Naive thymus-derived CD4-positive, alpha-beta T cell (primary cell): ENCODE data around the gene PVRIG. TPM values are rescaled to one million over a fixed set of nuclear protein-coding genes. Genes with fewer than 3 reads are reported as not detected.
"Not testable (repeated sequence)": the region's sequence is repeated elsewhere in the genome, so short reads cannot be mapped to it uniquely, and the experiment has no call there.

Source experiments
- ATAC-seq: fragments of 150-1000 bp; cut with Tn5 transposase; 2 replicates; pipeline ENCODE4 v1.10.0; 2021; ENCODE audit warnings: mild to moderate bottlenecking, moderate library complexity
- CTCF ChIA-PET: fragments of 350-600 bp; sonication (Branson Sonifier 250); formaldehyde crosslinking; loops from one replicate; lab custom pipeline; 2021; ENCODE audit warnings: antibody characterized with exemption; lab: Charles Lee
- POLR2A ChIA-PET: fragments of 350-600 bp; sonication (Branson Sonifier 250); formaldehyde crosslinking; loops from one replicate; lab custom pipeline; 2021; ENCODE audit warnings: antibody characterized with exemption, inconsistent platforms; lab: Charles Lee
- DNase-seq, 9 donors: peaks; one replicate each; pipeline versions ENCODE4 v3.0.0 to v3.0.0-alpha.2; 2020 to 2022; ENCODE audit warnings: mixed read lengths in 1 of 9
- H3K27ac ChIP-seq: one replicate; pipeline ENCODE4 v1.7.0; 2013; ENCODE audit warnings: mild to moderate bottlenecking, low read depth, low read length, moderate library complexity
- H3K27me3 ChIP-seq, 2 donors: one replicate each; pipeline ENCODE4 v1.7.0; 2013; ENCODE audit warnings: low read length in 2 of 2, mild to moderate bottlenecking in 2 of 2, moderate library complexity in 2 of 2; ENCODE audit not compliant: control insufficient read depth in 2 of 2, insufficient read depth in 2 of 2
- H3K36me3 ChIP-seq, 3 experiments: 1 replicate in 2 of 3; 2 replicates in 1 of 3; pipeline ENCODE4 v1.7.0; 2013; ENCODE audit warnings: low read length in 3 of 3, mild to moderate bottlenecking in 3 of 3, moderate library complexity in 1 of 3; ENCODE audit not compliant: insufficient read depth in 3 of 3, control insufficient read depth in 2 of 3
- H3K4me1 ChIP-seq, 2 donors: one replicate each; pipeline ENCODE4 v1.7.0; 2013; ENCODE audit warnings: low read length in 2 of 2, mild to moderate bottlenecking in 2 of 2, moderate library complexity in 1 of 2; ENCODE audit not compliant: control insufficient read depth in 2 of 2, insufficient read depth in 2 of 2
- H3K4me3 ChIP-seq: 2 replicates; pipeline ENCODE4 v1.7.0; 2013; ENCODE audit warnings: mild to moderate bottlenecking, low read length
- H3K9me3 ChIP-seq, 3 experiments: 1 replicate in 2 of 3; 2 replicates in 1 of 3; pipeline ENCODE4 v1.7.0; 2013; ENCODE audit warnings: low read length in 3 of 3; ENCODE audit not compliant: control insufficient read depth in 2 of 3
- H3K27ac Mint-ChIP-seq, 9 donors: one replicate each; pipeline ENCODE4 v1.8.0; 2020 to 2022; ENCODE audit warnings: mixed read lengths in 9 of 9, mild to moderate bottlenecking in 8 of 9, moderate library complexity in 5 of 9, inconsistent platforms in 2 of 9
- H3K27me3 Mint-ChIP-seq, 5 donors: one replicate each; pipeline ENCODE4 v1.8.0; 2021 to 2022; ENCODE audit warnings: mixed read lengths in 5 of 5, mild to moderate bottlenecking in 1 of 5
- H3K36me3 Mint-ChIP-seq, 5 donors: one replicate each; pipeline ENCODE4 v1.8.0; 2020 to 2022; ENCODE audit warnings: mixed read lengths in 5 of 5, mild to moderate bottlenecking in 3 of 5, inconsistent platforms in 1 of 5
- H3K4me1 Mint-ChIP-seq, 7 donors: one replicate each; pipeline ENCODE4 v1.8.0; 2020 to 2022; ENCODE audit warnings: mixed read lengths in 7 of 7, mild to moderate bottlenecking in 3 of 7, inconsistent platforms in 1 of 7
- H3K4me3 Mint-ChIP-seq, 10 donors: one replicate each; pipeline ENCODE4 v1.8.0; 2020 to 2022; ENCODE audit warnings: mild to moderate bottlenecking in 10 of 10, mixed read lengths in 10 of 10, moderate library complexity in 6 of 10, inconsistent platforms in 2 of 10
- H3K9me3 Mint-ChIP-seq, 11 donors: one replicate each; pipeline ENCODE4 v1.8.0; 2020 to 2022; ENCODE audit warnings: mixed read lengths in 11 of 11, mild to moderate bottlenecking in 4 of 11, inconsistent platforms in 1 of 11, moderate library complexity in 1 of 11
- intact Hi-C, 2 donors: fragments of 100-400 bp; cut with micrococcal nuclease; formaldehyde crosslinking; loops; one replicate each; pipeline ENCODE4 v1.15.1; 2023
- polyA plus RNA-seq, 2 donors: library from polyadenylated mRNA; unstranded; fragments of 300-500 nt; fragmentation: Illumina TruSeq; gene quantifications; one replicate each; pipeline ENCODE4 v1.2.3, GENCODE V29; 2021
- total RNA-seq, 6 experiments: library from RNA in 5 of 6; stranded (reverse) in 5 of 6; gene quantifications; 1 replicate in 5 of 6; 2 replicates in 1 of 6; pipeline ENCODE4 v1.2.3 and lab custom pipeline; 2021 to 2026

Gene PVRIG
- total and polyA plus RNA-seq, 7 experiments from 2014 or later: 32.1 to 88.7 (median 69.5) TPM

DNA sequence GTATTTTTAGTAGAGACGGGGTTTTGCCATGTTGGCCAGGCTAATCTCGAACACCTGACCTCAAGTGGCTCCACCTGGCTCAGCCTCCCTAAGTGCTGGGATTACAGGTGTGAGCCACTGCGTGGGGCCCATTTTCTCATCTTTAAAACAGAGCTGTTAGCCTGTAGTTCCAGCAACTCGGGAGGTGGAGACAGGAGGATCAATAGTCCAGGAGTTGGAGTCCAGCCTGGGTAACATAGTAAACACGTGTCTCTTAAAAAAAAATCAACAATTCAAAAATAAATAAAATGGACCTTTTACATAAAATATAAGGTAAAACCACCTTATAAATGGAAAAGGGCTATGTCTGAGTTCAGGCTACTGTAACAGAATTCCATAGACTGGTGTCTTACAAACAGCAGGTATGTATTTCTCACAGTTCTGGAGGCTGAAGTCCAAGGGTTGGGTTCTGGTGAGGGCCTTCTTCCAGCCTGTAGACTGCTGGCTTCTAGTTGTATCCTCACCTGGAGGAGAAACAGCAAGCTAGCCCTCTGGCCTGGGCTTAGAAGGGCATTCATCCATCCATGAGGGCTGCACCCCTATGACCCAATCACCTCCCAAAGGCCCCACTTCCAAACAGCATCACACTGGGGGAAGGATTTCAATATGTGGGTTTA lies 7.0 kb upstream of the PVRIG start:
- intact Hi-C loops: loop anchor here (5.0 to 10.0 kb wide), 2 partner anchors 35 to 298 kb away; partner anchors contain the start of genes GPC2 (in 2 of the 2), STAG3 (in 2 of the 2) and TRIM4 (in 1 of the 2)
- no peak overlapping the region for H3K4me3 Mint-ChIP-seq

DNA sequence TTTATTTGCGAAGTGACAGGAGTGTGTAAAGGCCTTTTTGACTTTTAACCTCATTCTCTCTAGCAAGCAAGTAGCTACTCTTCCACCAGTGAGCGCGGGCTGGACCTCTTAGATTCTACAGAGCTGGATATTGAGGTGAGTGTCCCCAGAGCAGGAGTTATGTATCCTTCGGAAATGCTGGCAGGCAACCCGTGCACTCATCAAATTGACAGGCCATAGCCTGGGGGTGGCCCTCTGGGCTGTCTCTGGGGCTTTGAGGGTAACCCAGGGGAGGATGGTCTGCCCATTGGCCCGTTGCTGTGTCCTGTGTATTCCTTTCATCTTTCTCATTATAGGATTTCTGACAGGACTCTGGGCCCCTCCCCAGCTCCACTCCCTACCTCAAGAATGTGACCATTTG lies 6.1 kb upstream of the PVRIG start:
- Mint-ChIP-seq H3K4me3 (no peak overlapping the region), H3K27me3 (no peaks in the 10 kb centered on the region), H3K4me1 (peaks cover 35 to 84% (median 79%) of the 10 kb centered on the region in 7 donors), H3K27ac (peak overlapping the region; percentile 51 to 98 (median 87)), H3K36me3 (peaks cover 0 to 13% (median 0%) of the 10 kb centered on the region in 5 donors), H3K9me3 (peaks cover 0 to 4% (median 0%) of the 10 kb centered on the region in 11 donors)
- ChIA-PET POLR2A (interaction anchor here (0.7 to 1.5 kb wide), 3 partner anchors 47 to 1187 kb away, joined by 3 read pairs; no protein-coding TSS in a partner anchor), CTCF (interaction anchor here (1.1 kb wide), 1 partner anchor 65 kb away, joined by 4 read pairs; the partner anchor contains the start of gene LAMTOR4)
- Histone ChIP-seq H3K9me3 (no peaks in the 10 kb centered on the region), H3K36me3 (no peaks in the 10 kb centered on the region), H3K4me3 (no peak overlapping the region), H3K27me3 (no peaks in the 10 kb centered on the region), H3K27ac (peak overlapping the region; percentile 25), H3K4me1 (peaks cover 39 to 51% of the 10 kb centered on the region in 2 donors)
- ATAC-seq (no peak), DNase-seq (no peak)
- intact Hi-C loops: loop anchor here (5.0 to 10.0 kb wide), 2 partner anchors 36 to 299 kb away; partner anchors contain the start of genes GPC2 (in 2 of the 2), STAG3 (in 2 of the 2) and TRIM4 (in 1 of the 2)

More for the DNA sequence above, 7.0 kb upstream of the PVRIG start:
- H3K9me3 Mint-ChIP-seq: peaks cover 0 to 4% (median 0%) of the 10 kb centered on the region in 11 donors
- H3K27ac ChIP-seq: peak overlapping the region; percentile 25
- peaks cover 0 to 13% (median 0%) of the 10 kb centered on the region in 5 donors for H3K36me3 Mint-ChIP-seq
- ATAC-seq: no peak
- peaks cover 45 to 58% of the 10 kb centered on the region in 2 donors for H3K4me1 ChIP-seq
- peaks cover 40 to 86% (median 82%) of the 10 kb centered on the region in 7 donors for H3K4me1 Mint-ChIP-seq
- POLR2A ChIA-PET: interaction anchor here (0.6 to 0.9 kb wide), 2 partner anchors 80 to 84 kb away, joined by 3 read pairs; no protein-coding TSS in a partner anchor
- CTCF ChIA-PET: interaction anchor here (0.9 to 1.1 kb wide), 4 partner anchors 20 to 112 kb away, joined by 3 to 4 read pairs (median 3); partner anchors contain the start of genes AP4M1, LAMTOR4 and MCM7
- H3K27me3 ChIP-seq: no peaks in the 10 kb centered on the region
- no peak for DNase-seq
- no peaks in the 10 kb centered on the region for H3K36me3 ChIP-seq
- no peaks in the 10 kb centered on the region for H3K9me3 ChIP-seq
- H3K27ac Mint-ChIP-seq: peak overlapping the region; percentile 51 to 98 (median 87)
- no peaks in the 10 kb centered on the region for H3K27me3 Mint-ChIP-seq
- H3K4me3 ChIP-seq: no peak overlapping the region

DNA sequence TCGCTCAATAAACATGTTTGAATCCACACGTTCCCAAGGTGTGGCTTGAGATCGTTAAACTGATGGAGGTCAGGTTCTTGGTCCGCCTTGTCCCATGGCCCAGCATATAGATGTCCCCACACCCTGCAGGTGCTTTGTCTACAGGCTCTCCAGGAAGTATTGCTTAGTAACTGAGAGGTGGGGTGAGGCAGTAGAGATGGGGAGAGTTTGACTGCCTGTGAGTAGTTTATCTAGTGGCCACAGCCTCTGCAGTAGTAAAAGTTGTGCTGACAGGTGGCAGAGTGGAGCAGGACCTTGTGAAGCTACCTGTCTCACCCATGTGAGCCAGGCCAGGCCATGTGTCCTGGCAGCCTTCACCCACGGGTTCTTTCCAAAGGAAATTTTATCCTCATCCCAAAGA lies 5.4 kb upstream of the PVRIG start:
- peaks cover 39 to 48% of the 10 kb centered on the region in 2 donors for H3K4me1 ChIP-seq
- peaks cover 0 to 13% (median 0%) of the 10 kb centered on the region in 5 donors for H3K36me3 Mint-ChIP-seq
- not testable (repeated sequence) for H3K36me3 ChIP-seq, H3K4me3 ChIP-seq, H3K9me3 ChIP-seq, ATAC-seq, H3K9me3 Mint-ChIP-seq, H3K27ac ChIP-seq, H3K27me3 ChIP-seq, H3K27me3 Mint-ChIP-seq
- peak in 2 of 9 donors; percentile 13 to 31 for DNase-seq
- H3K4me1 Mint-ChIP-seq: peaks cover 35 to 84% (median 79%) of the 10 kb centered on the region in 7 donors
- peak overlapping the region in 4 of 10 donors; percentile 3 to 38 (median 32) for H3K4me3 Mint-ChIP-seq
- ChIA-PET CTCF (interaction anchor here (1.7 kb wide), 1 partner anchor 193 kb away, joined by 4 read pairs; no protein-coding TSS in a partner anchor), POLR2A (interaction anchor here (1.5 kb wide), 1 partner anchor 48 kb away, joined by 3 read pairs; no protein-coding TSS in a partner anchor)
- H3K27ac Mint-ChIP-seq: peak overlapping the region; percentile 41 to 98 (median 87)
- intact Hi-C loops: loop anchor here (5.0 to 10.0 kb wide), 2 partner anchors 37 to 300 kb away; partner anchors contain the start of genes GPC2 (in 2 of the 2), STAG3 (in 2 of the 2) and TRIM4 (in 1 of the 2)

DNA sequence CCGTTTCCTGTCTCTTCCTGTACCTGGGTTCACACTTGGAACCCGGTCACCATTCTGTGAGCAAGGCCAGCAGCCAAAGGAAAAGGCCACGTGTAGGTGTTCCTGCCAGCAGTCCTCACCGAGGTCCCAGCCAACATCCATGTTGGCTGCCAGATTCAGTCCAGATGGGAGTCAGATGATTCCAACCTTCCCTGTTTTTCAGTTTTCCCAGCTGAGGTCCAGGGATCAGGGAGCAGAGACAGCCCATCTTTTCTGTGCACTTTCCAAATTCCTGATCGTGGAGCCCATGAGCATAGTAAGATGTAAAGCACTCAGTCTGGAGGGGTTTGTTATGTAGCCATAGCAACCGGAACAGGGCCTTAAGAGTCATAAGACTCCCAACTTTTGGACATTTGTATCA lies 3.9 kb upstream of the PVRIG start:
- ChIA-PET POLR2A (interaction anchor here (0.5 to 1.9 kb wide), 5 partner anchors 26 to 73 kb away, joined by 3 to 7 read pairs (median 3); no protein-coding TSS in a partner anchor), CTCF (interaction anchor here (0.7 to 6.5 kb wide), 6 partner anchors 26 to 571 kb away, joined by 3 to 84 read pairs (median 4); no protein-coding TSS in a partner anchor)
- H3K9me3 ChIP-seq: no peaks in the 10 kb centered on the region
- H3K36me3 ChIP-seq: no peaks in the 10 kb centered on the region
- intact Hi-C loops: loop anchor here (2.0 to 10.0 kb wide), 2 partner anchors 297 to 301 kb away; partner anchors contain the start of gene TRIM4 (in 2 of the 2)
- H3K4me1 Mint-ChIP-seq: peaks cover 22 to 71% (median 65%) of the 10 kb centered on the region in 7 donors
- no peaks in the 10 kb centered on the region for H3K27me3 ChIP-seq
- H3K4me3 ChIP-seq: no peak overlapping the region
- H3K4me3 Mint-ChIP-seq: no peak overlapping the region
- H3K27me3 Mint-ChIP-seq: no peaks in the 10 kb centered on the region
- peaks cover 0 to 16% (median 0%) of the 10 kb centered on the region in 5 donors for H3K36me3 Mint-ChIP-seq
- DNase-seq: no peak
- H3K27ac ChIP-seq: no peak overlapping the region
- H3K9me3 Mint-ChIP-seq: peaks cover 0 to 2% (median 0%) of the 10 kb centered on the region in 11 donors
- ATAC-seq: no peak
- peak overlapping the region in 7 of 9 donors; percentile 19 to 98 (median 62) for H3K27ac Mint-ChIP-seq
- H3K4me1 ChIP-seq: peaks cover 27 to 35% of the 10 kb centered on the region in 2 donors

DNA sequence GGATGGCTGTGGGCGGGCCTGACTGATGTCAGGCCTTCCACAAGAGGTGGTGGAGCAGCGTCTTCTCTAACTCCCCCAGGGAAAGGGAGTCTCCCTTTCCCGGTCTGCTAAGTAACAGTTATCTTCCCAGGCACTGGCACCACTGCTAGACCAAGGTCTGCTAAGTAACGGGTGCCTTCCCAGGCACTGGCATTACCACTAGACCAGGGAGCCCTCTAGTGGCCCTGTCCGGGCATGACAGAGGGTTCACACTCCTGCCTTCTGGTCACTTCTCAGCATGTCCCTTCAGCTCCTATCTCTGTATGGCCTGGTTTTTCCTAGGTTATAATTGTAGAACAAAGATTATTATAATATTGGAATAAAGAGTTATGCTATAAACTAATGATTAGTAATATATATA lies 1.8 kb upstream of the PVRIG start:
- H3K27ac Mint-ChIP-seq: peak overlapping the region; percentile 95 to 99 (median 98)
- ChIA-PET POLR2A (interaction anchor here (0.7 to 4.4 kb wide), 11 partner anchors 11 to 117 kb away, joined by 3 to 30 read pairs (median 4); partner anchors contain the start of genes AP4M1, GAL3ST4, GPC2 and LAMTOR4), CTCF (interaction anchor here (0.6 to 6.5 kb wide), 26 partner anchors 9 to 718 kb away, joined by 3 to 84 read pairs (median 4); partner anchors contain the start of genes GAL3ST4, LAMTOR4 and ZNF394)
- Histone ChIP-seq H3K4me3 (peak overlapping the region; percentile 40), H3K4me1 (peaks cover 32 to 37% of the 10 kb centered on the region in 2 donors), H3K36me3 (peaks cover 0 to 13% (median 6%) of the 10 kb centered on the region in 3 experiments), H3K27ac (peak overlapping the region; percentile 99)
- ATAC-seq: peak; percentile 40
- H3K27me3 Mint-ChIP-seq, H3K9me3 ChIP-seq, H3K27me3 ChIP-seq, H3K9me3 Mint-ChIP-seq: not testable (repeated sequence)
- peaks cover 25 to 74% (median 67%) of the 10 kb centered on the region in 7 donors for H3K4me1 Mint-ChIP-seq
- H3K36me3 Mint-ChIP-seq: peaks cover 0 to 25% (median 9%) of the 10 kb centered on the region in 5 donors
- intact Hi-C loops: loop anchor here (1.0 to 10.0 kb wide), 5 partner anchors 9 to 303 kb away; partner anchors contain the start of gene TRIM4 (in 2 of the 2)
- DNase-seq: peak; percentile 30 to 76 (median 72)
- H3K4me3 Mint-ChIP-seq: peak overlapping the region; percentile 9 to 90 (median 86)
